Iris pigment epithelial cell (primary cell): Measurements from ENCODE around the gene MUC20.
"Not testable (repeated sequence)": the region's sequence is repeated elsewhere in the genome, so short reads cannot be mapped to it uniquely, and the experiment has no call there.

Source experiments
- DNase-seq: peaks from one replicate; pipeline ENCODE4 v3.0.0-alpha.2; 2011; ENCODE audit warnings: low read depth

MUC20 gene

DNA sequence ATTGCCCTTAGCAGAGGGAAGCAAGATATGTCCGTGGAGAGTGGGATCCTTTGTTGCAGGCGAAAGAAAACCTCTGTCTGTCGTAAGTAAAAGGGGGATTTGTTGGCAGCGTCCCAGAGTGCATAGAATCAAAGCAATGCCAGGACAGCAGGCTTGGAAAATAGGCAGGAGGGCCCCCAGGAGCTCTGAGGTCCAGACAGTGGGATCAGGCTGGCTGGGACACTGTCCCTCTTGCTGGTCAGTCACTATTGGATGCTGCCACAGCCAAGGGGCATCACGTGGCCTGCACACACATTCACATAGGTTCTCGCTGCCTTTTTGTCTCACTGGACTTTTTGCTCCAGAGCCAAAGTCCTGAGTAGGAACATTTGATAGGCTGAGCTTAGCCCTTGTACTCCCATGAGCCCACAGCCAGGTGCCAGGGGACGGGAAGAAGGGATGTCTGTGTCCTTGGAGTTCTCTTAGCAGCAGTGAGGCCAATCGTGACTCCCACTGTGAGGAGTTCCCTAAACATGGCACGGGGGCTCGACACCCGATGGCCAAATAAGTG lies 10.7 kb downstream of the MUC20 start:
- no peak for DNase-seq

DNA sequence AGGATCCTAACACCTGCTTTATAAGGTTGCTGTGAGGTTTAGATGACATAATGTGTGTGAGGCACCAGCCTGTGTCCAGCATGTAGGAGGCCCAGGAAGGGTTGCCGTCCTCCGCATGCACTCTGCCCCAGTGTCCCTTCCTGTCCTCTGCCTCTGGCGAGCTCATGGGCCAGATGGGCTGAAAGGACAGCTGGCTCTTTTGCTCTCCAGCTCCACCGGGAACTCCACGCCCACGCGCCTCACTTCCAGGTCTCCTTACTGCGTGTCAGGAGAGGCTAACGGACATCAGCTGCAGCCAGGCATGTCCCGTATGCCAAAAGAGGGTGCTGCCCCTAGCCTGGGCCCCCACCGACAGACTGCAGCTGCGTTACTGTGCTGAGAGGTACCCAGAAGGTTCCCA lies 12.2 kb downstream of the MUC20 start:
- no peak for DNase-seq

DNA sequence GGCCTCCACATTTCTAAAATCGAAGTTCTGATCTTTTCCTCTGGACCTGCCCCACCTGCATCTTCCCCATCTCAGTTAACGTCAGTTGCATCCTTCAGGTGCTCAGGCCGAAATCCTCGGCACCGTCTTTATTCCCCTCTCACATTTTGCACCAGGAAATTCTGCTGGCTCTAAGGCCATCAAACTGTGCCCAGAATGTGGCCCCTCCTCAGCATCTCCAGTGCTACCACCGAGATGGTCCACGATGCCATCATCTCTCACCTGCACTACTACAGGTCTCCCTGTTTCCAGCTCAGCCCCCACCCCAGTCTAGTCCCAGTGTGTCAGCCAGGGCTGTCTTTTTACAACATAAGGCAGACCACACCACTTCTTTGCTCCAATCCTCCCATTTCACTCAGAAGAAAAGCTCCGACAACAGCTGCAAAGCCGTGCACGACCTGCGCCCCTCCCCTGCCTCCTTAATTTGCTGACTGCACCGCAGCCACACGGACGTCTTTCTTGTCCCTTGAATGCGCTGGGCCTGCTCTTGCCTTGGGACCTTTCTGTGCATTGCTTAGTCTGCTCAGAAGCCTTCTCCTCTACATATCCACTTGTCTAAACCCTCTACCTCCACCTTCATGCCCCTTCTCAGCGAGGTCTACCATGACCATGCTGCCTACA lies 14.4 kb downstream of the MUC20 start:
- DNase-seq = no peak

DNA sequence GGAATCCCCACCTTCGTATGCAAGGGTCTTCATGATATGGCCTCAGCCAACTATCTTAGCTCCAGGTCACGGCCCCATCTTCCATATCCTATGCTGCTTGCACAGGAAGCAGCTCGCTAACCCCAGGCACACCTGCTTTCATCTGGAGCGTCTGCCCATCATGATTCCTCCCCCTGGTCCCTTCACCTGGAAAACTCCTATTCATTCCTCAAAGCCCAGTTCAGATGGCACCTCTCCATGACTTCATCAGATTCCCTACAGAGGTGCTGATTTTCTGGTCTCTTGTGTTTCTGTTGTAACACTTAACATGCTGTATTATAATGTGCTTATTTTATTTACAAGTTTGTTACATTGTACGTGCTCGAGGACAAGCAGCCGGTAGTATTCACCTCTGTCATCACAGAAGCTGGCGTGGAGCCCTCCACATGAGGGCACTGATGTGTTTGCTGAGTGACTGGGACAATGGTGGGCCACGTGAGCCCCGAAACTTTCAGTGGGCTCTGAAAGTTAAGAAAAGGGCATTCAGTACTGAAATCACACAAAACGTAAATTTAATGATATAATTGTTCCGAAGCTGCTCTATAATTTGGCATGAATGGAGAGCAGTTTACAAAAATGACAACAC lies 16.2 kb downstream of the MUC20 start:
- DNase-seq = no peak

DNA sequence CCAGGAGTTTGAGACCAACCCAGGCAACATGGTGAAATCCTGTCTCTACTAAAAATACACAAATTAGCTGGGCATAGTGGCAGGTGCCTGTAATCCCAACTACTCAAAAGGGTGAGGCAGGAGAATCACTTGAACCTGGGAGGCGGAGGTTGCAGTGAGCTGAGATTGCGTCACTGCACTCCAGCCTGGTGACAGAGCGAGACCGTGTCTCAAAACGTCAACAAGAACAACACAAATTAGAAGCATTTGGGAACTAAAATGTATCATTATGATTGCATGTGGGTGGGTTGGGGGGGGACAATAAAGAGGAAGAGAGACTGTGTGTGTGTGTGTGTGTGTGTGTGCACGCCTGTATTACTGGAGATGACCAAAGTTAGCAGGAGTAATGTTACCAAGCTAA lies 17.0 kb downstream of the MUC20 start:
- DNase-seq = not testable (repeated sequence)

DNA sequence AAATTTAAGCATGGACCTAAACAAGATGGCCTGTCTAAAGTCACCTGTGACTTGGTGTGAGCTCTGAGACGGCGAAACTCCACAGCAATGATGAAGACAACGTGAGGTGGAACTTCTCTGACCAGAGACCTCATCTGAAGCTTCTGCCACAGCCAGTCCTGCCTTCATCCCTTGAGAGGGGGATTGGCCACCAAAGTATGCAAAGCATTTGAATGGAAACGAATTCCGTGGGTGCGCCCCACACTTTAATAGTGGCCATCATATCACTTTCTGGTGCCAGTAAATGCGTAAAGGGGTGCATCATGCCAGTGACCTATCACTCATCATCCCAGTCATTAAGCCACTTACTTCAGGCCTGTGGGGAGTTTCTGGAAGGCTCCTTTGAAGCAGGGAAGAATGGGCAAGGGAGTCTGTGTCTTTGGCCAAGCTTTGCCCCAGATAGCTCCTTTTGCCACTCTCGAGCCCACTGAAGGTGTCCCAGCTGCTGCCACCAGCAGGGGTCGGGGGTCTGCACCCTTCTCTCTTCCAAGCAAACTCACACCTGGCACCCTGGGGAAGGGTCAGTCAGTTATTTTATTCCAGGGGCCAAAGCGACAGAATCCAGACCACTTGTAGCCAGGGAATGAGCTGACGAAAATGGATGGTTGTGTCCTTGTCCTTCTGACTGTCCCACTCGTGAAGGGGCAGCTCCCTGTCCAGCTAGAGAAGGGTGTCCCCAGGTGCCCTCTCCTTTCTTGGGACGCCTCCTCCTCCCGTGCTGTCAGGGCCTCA lies 17.7 kb downstream of the MUC20 start:
- DNase-seq = no peak

DNA sequence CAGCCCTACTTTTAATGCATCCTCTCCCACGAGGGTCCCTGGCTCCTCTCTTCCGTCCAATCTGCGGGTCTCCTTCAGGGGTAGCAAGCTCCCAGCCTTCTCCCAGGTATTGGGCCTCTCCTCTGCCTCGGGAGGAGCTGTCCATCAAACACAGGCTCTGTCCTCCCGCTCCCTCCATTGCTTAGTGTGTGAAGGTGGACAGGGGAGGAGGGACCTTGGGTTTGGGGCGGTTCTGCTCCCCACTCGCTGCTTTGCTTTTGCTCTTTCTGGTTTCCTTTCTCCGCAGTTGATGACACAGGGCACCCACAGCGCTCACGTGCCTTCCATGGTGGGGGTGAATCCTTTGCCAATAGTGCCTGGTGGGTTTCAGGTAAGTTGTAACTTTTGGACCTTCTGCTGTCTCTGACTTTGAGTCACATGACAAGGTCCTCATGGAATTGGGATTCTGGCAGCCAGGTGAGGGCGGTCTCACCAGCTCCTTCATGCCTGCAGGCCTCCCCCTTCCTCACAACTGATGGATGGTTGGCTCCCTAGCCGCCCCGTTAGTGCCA lies 18.9 kb downstream of the MUC20 start:
- DNase-seq = no peak

DNA sequence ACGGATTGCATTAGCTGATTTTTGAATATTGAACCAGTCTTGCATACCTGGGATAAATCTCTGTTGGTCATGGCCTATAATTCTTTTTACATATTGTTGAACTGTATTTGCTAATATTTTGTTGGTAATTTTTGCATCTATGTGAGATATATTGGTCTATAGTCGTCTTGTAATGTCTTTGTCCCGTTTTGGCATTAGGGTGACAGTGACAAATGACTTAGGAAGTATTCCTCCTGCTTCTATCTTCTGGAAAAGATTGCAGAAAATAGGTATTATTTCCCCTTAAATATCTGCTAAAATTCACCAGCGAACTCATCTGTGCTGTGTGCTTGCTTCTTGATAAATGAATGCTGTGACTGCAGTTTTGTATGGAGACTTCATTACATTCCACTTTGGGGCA lies 23.7 kb downstream of the MUC20 start:
- no peak for DNase-seq

DNA sequence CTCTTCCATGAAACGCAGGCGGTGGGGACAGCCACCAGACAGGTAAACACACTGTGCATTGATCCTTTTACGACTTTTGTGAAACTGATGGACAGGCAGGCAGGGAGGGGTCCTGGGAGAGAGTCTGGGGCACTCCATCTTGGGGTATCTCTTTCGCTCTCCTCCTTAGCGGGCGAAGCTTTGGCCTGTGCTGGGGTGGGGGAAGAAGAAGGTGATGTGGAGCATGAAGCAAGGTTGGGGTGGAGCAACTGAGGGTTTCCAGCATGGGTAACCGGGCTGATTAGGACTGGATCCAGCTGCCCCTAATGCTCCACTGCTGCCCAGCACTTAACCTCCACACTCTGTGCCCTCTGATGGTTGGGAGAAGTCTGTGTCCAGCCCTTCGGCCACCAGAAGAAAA lies 25.6 kb downstream of the MUC20 start:
- DNase-seq = no peak

DNA sequence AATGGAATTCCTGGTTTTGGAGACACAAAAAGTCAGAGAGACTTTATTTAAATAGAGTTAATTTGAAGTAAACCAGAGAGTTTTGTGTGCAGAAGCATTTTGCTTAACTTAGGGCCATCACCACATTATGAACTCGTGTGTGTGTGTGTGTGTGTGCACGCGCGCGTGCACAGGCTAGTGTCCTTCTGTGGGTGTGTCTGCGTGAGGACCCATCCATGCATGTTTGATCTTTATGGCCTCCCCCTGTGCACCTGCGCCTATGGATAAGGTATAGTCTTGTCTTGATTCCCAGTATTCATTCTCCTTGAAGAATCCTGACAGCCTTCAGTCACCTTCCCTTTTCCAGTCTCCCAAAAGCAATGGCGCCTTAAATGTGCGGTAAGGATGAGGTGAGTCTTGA lies 26.0 kb downstream of the MUC20 start:
- DNase-seq = no peak

DNA sequence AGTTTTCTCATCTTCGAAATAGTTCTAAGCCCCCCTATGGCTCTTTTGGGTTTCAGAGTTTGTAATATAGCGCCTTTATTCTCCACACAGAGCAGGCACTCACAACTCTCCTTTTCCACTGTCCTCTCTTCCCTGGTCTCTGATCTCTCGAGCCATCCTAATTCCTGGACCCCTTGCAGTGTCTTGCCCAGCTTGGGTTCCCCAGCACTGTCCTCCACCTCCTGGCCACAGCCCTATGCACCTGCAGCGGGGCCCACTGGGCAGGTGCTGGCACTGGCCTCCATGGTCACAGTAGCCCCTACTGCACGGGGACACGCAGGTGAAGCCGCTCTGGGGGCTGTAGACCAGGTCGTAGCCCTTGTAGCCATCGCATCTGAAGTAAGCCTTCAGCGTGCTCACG lies 27.9 kb downstream of the MUC20 start:
- DNase-seq = no peak

DNA sequence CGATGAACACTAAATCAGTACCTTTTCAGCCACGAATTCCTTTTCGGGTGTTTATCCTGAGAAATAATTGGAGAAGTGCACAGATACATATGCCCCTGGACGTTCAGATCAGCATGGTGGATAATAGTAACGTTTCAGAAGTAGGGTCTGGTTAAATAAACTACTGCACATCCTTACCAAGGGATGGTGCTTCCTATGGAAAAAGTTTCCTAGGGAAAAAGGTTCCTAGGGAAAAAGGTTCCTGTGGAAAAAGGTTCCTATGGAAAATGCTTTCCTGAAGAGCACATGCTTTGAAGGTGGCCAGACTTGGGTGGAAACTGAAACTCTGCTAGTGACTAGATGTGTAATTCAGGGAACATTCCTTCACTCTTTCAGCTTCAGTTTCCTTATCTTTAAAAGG lies 28.3 kb downstream of the MUC20 start:
- DNase-seq = not testable (repeated sequence)

DNA sequence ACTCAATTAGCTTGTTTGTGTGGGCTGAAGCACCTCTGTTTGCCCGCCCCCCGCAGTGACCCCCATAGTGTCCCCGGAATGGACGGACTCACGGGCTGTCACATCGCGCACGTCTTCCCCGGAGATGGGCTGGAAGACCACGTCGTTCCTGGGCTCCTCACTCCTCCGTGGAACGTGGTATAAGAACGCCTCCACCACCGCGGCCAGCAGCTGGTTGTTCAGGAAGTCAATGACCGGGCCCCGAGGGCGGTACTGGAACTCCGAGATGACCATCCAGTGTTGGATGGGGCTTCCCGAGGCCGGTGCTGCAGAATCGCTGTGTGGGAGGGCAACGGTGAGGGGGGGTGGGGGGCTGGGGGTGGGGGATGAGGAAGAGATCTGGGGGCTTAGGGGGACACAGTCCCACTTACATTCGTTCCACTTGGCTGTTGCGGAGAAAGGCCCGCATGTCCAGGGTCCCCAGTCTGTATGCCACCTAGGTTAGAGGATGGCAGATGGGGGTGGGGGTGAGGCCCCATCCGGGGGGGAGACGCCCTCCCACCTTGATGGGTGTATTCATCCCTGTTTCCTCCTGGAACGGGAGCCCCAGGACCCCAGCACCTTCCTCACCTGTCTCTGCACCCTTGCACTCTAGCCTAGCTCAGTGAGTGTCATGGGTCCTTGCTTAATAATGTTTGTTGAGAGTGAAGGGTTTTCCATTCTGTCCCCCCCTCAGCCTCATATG lies 30.2 kb downstream of the MUC20 start:
- no peak for DNase-seq

DNA sequence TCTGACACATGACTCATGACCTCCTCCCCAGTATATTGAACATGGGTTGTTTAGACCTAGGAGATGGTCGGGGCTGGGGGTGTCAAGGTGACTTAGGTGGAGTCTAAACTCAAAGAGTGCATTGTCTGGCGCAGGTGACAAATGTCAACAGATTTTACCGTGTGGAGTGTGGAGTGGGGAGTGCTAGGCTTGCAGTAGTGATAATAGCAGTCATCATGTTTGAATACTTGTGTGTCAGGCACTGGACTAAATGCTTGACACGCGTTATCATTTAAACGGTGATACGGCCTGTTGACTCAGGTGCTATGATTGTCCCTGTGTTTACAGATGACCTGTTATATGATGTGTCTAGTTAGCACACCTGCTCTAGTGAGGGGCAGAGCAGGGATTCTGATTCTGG lies 30.8 kb downstream of the MUC20 start:
- DNase-seq = no peak

DNA sequence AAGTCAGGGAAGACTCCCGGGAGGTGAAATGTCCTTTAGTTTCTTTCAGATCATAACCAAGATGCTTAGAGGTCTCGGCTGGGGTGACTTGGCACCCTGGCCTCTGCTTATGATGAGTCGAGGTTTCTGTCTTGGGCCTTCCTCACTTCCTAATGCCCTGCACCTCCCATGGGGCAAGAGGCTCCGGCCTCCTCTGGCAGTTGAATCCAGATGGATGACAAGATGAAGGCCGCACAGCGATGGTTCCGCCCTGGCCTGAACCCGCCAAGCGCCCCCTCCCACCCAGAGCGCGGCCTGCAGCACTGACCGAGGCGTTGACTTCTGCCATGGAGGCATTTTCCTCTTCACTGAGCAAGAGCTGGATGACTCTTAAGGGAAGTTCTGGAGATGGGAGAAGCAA lies 31.3 kb downstream of the MUC20 start:
- DNase-seq = no peak

DNA sequence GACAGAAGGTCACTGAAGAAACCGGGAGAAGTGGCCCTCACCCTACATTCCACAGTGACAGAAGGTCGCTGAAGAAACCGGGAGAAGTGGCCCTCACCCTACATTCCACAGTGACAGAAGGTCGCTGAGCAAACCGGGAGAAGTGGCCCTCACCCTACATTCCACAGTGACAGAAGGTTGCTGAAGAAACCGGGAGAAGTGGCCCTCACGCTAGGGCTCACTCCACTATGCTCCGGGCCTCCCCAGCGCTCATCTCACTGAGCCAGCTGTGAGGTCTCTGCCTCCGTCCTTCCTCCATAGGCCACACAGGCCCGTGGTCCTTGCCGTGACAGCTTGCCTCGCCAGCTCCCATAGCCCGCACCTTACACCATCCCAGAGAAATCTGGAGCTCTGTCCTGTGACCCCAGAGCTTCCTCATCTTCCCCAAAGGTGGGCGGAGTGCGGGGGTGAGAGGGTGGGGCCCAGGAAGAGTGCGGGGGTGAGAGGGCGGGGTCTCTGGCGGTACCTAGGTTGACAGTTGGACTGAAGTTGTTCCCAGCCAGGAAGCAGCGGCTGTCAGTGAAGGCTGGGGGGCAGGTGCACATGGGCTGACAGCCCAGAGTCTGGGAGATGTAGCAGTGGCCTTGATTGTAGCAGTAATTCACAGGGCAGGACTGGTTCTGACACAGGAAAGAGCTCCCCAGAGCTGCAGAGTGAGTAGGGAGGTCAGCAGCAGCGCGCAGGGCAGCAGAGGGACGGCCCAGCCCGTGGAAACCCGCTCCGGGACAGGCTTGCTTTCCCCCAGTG lies 32.0 kb downstream of the MUC20 start:
- no peak for DNase-seq

DNA sequence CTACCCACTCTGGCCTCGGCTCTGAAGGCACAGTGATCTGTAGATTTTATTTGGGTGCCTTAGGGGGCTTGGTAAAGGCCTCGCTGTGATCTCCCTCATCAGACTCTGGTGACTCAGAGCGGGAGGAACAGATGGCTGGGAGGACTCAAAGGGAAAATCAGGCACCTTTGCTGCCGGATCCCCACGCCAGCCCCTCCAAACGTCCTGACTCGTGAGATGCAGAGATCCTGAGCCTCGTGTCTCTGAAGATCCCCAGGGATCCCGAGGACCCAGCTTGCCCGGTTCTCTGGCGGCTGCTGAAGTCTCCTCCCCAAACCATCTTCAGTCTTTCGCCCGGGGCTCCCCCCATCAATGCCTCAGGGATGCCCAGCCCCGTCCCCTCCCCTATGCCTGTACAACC lies 32.8 kb downstream of the MUC20 start:
- DNase-seq = no peak

DNA sequence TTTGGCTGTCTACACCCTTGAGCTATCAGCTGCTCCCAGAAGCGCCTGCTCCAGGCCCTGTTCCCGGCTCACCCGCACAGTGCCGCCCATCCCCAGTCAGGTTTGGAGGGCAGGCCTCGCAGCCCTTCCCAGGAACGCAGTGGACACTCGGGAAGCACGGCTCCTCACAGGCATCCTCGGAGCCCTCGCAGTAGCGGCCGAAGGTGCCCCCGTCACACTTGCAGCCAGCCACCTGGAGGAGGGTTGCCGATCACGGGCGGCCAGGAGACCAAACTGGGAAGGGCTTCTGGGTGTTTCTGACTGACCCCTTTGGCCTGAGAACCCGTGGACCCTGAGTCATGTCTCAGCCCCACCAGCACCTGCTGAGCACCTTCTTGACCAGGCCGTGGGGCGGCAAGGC lies 33.4 kb downstream of the MUC20 start:
- DNase-seq = no peak

DNA sequence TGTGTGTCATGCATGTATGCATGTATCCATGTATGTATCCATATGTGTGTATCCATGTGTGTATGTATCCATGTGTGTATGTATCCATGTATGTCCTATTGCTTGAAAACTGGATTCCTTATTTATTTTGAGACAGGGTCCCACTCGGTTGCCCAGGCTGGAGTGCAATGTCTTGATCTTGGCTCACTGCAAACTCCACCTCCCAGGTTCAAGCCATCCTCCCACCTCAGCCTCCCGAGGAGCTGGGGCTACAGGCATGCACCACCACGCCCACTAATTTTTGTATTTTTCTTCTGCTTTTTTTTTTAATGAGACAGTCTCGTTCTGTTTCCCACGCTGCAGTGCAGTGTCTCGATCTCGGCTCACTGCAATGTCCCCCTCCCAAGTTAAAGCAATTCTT lies 34.1 kb downstream of the MUC20 start:
- no peak for DNase-seq

DNA sequence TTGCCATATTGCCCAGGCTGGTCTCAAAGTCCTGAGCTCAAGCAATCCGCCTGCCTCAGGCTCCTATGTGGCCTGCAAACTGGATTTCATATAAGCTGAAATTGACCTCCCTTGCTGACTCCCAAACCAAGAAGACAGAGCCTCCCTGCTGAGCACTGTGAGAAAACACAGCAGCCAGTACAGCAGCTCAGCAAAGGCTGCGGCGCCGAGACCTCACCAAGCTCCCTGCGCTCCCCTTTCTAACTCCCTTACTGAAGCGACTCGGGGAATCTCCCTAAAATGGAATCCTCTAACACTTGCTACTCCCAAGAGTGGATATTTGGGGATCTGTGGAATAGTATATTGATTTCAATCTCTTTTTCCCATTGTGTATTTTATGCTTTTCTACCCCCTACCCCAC lies 34.6 kb downstream of the MUC20 start:
- DNase-seq = no peak
